GM23338 (cell line): ENCODE data around the gene CD72. TPM values are rescaled to one million over a fixed set of nuclear protein-coding genes. Genes with fewer than 3 reads are reported as not detected.

Experiments used
- CREB1 ChIP-seq: fragments of 250-450 bp; sonication (Bioruptor Pico); IDR thresholded peaks from 2 replicates; pipeline ENCODE4 v1.5.0; 2020; ENCODE audit warnings: low read depth, mild to moderate bottlenecking, moderate library complexity
- CTCF ChIP-seq, 2 experiments: fragments of 200-600 bp in 1 of 2; sonication (generic) in 1 of 2; conservative IDR thresholded peaks; 2 replicates each; pipeline versions ENCODE4 v1.5.1 to v1.6.1; 2016 to 2017; ENCODE audit warnings: antibody characterized with exemption in 2 of 2, low read depth in 2 of 2, mild to moderate bottlenecking in 2 of 2, moderate library complexity in 1 of 2
- ETS1 ChIP-seq: IDR thresholded peaks from 2 replicates; pipeline ENCODE4 v1.6.1; 2016; ENCODE audit warnings: antibody characterized with exemption
- EZH2phosphoT487 ChIP-seq: fragments of 200-600 bp; sonication (generic); IDR thresholded peaks from one replicate; pipeline ENCODE4 v1.8.1; 2018; ENCODE audit warnings: antibody characterized with exemption; ENCODE audit not compliant: unreplicated experiment
- ZNF114 ChIP-seq: fragments of 250-450 bp; sonication (Bioruptor Pico); IDR thresholded peaks from 2 replicates; pipeline ENCODE4 v1.5.0; 2020; ENCODE audit warnings: mild to moderate bottlenecking, moderate library complexity
- ZNF331 ChIP-seq: fragments of 250-450 bp; sonication (Bioruptor Pico); IDR thresholded peaks from 2 replicates; pipeline ENCODE4 v1.5.0; 2020; ENCODE audit warnings: low read depth, mild to moderate bottlenecking, moderate library complexity
- ZNF462 ChIP-seq: fragments of 250-450 bp; sonication (Bioruptor Pico); IDR thresholded peaks from 2 replicates; pipeline ENCODE4 v1.5.0; 2020; ENCODE audit warnings: mild to moderate bottlenecking, moderate library complexity
- polyA plus RNA-seq: library from polyadenylated mRNA; unstranded; fragments of >200 nt; fragmentation: Nextera tagmentation; extraction: Ambion mirVana; gene quantifications from 2 replicates; pipeline ENCODE4 v1.2.1, GENCODE V29; 2016
- total RNA-seq: library from RNA; depleted of rRNA; stranded (reverse); fragments of >200 nt; shearing (Covaris generic); gene quantifications from 2 replicates; pipeline ENCODE4 v1.2.3, GENCODE V29; 2014

The CD72 gene
- total and polyA plus RNA-seq, 2 experiments from 2014 or later, result 4.7 to 4.8 TPM

GRCh38 chr9:35594471-35594870, 23.7 kb downstream of the CD72 start (continued):
- TF ChIP-seq ZNF462, result no peak
- TF ChIP-seq CREB1 (CRISPR knock-in tag), result no peak
- TF ChIP-seq ETS1, result no peak
- TF ChIP-seq CTCF (conservative IDR thresholded peaks at IDR 0.05; ENCODE audit: low read depth in 2 of 2), result no peak
- TF ChIP-seq ZNF114 (CRISPR knock-in tag), result no peak
- no peak for TF ChIP-seq EZH2phosphoT487
- no peak for TF ChIP-seq ZNF331 (CRISPR knock-in tag)
